ENCODE measurements around the gene PAGR1.

GRCh38 chr16:29806641-29807425 is 9.1 kb upstream of the PAGR1 start:
- no peak for TF ChIP-seq CTCF (IDR thresholded peaks at IDR 0.05; ENCODE audit: insufficient read depth, low read length, poor library complexity, severe bottlenecking)
- TF ChIP-seq EZH2phosphoT487 (conservative IDR thresholded peaks at IDR 0.05; ENCODE audit: low read length): no peak
